H1 (cell line): ENCODE measurements around the gene CKB.

ENCODE experiments used
- CTCF ChIP-seq, 3 experiments: IDR thresholded peaks; 1 replicate in 2 of 3; 2 replicates in 1 of 3; pipeline versions ENCODE4 v1.5.1 to v1.6.1; 2011; ENCODE audit warnings: low read length in 3 of 3, mild to moderate bottlenecking in 3 of 3, inconsistent platforms in 2 of 3, low read depth in 1 of 3, moderate library complexity in 1 of 3; ENCODE audit not compliant: insufficient read depth in 1 of 3; ENCODE audit errors: control extremely low read depth in 1 of 3
- EGR1 ChIP-seq: IDR thresholded peaks from 2 replicates; pipeline ENCODE4 v1.6.1; 2011; ENCODE audit warnings: low read depth, low read length, borderline replicate concordance
- EZH2 ChIP-seq: fragments of 200-600 bp; sonication (generic); IDR thresholded peaks from 2 replicates; pipeline ENCODE4 v1.7.1; 2012; ENCODE audit warnings: low read depth, mild to moderate bottlenecking, moderate library complexity, low read length, inconsistent platforms; ENCODE audit not compliant: severe bottlenecking
- GABPA ChIP-seq: IDR thresholded peaks from 2 replicates; pipeline ENCODE4 v1.6.1; 2011; ENCODE audit warnings: mild to moderate bottlenecking, low read length, moderate library complexity, borderline replicate concordance; ENCODE audit not compliant: insufficient read depth
- KDM5A ChIP-seq: fragments of 200-600 bp; IDR thresholded peaks from 2 replicates; pipeline ENCODE4 v1.7.1; 2012; ENCODE audit warnings: mild to moderate bottlenecking, low read length, inconsistent platforms, mixed read lengths
- POLR2A ChIP-seq, 2 experiments: IDR thresholded peaks; 1 replicate in 1 of 2; 2 replicates in 1 of 2; pipeline ENCODE4 v1.6.1; 2011; ENCODE audit warnings: low read depth in 2 of 2, low read length in 2 of 2, mild to moderate bottlenecking in 2 of 2; ENCODE audit errors: control extremely low read depth in 1 of 2
- POLR2AphosphoS5 ChIP-seq: IDR thresholded peaks from 2 replicates; pipeline ENCODE4 v1.6.1; 2011; ENCODE audit warnings: low read depth, low read length
- RAD21 ChIP-seq, 2 experiments: IDR thresholded peaks in 1 of 2; conservative IDR thresholded peaks in 1 of 2; 2 replicates each; pipeline ENCODE4 v1.6.1; 2011; ENCODE audit warnings: low read depth in 2 of 2, low read length in 2 of 2, improper control_type of control experiment in 1 of 2, inconsistent platforms in 1 of 2, mild to moderate bottlenecking in 1 of 2, moderate library complexity in 1 of 2
- RFX5 ChIP-seq: IDR thresholded peaks from 2 replicates; pipeline ENCODE4 v1.6.1; 2011; ENCODE audit warnings: low read depth, low read length, improper control_type of control experiment, borderline replicate concordance
- RNF2 ChIP-seq: fragments of 200-900, 300-1000 bp; sonication (generic); IDR thresholded peaks from 2 replicates; pipeline ENCODE4 v1.7.1; 2016; ENCODE audit warnings: borderline replicate concordance, low read depth, mild to moderate bottlenecking, antibody characterized with exemption, low read length; ENCODE audit not compliant: poor library complexity, severe bottlenecking; ENCODE audit errors: missing control alignments
- SRF ChIP-seq: IDR thresholded peaks from 2 replicates; pipeline ENCODE4 v1.6.1; 2011; ENCODE audit warnings: mild to moderate bottlenecking, low read depth, low read length, moderate library complexity
- TAF1 ChIP-seq: IDR thresholded peaks from 2 replicates; pipeline ENCODE4 v1.6.1; 2011; ENCODE audit warnings: mild to moderate bottlenecking, low read depth, low read length
- TEAD4 ChIP-seq: IDR thresholded peaks from 2 replicates; pipeline ENCODE4 v1.6.1; 2012; ENCODE audit warnings: low read depth, low read length, inconsistent platforms, mixed read lengths

GRCh38 chr14:103520269-103520656, 2.4 kb downstream of the CKB start:
- TF ChIP-seq SRF (no peak), RAD21 (IDR thresholded peaks at IDR 0.05 in 1 of 2, conservative IDR thresholded peaks at IDR 0.05 in 1 of 2; ENCODE audit: low read depth in 2 of 2, low read length in 2 of 2) (no peak), POLR2A (IDR thresholded peaks at IDR 0.05; ENCODE audit: control extremely low read depth in 1 of 2, low read depth in 2 of 2, low read length in 2 of 2) (peak in 1 of 2 experiments; percentile 55; a peak in 1 of 3 replicates), CTCF (IDR thresholded peaks at IDR 0.05; ENCODE audit: control extremely low read depth in 1 of 3, insufficient read depth in 1 of 3, low read depth in 1 of 3, low read length in 3 of 3) (no peak), TEAD4 (no peak), KDM5A (no peak), EZH2 (no peak), RNF2 (no peak), POLR2AphosphoS5 (0 out of 2 replicates have a peak, but pooled peaks have one; percentile 24), TAF1 (no peak), GABPA (no peak), RFX5 (no peak), EGR1 (no peak)
